Endothelial cell of umbilical vein (primary cell): ENCODE measurements around the gene SLFN5. TPM values are rescaled to one million over a fixed set of nuclear protein-coding genes. Genes with fewer than 3 reads are reported as not detected.

ENCODE experiments used
- BruUV-seq: library from RNA; stranded (reverse); fragments of 400-500 nt; replicated peaks from 2 replicates; lab custom pipeline; 2021; lab: Mats Ljungman, UMichigan
- CTCF ChIA-PET: fragments of 300-600, 350-600 bp; sonication (Branson Sonifier 250); formaldehyde crosslinking; loops from one replicate; lab custom pipeline; 2021; ENCODE audit warnings: antibody characterized with exemption, inconsistent platforms; lab: Charles Lee
- POLR2A ChIA-PET: fragments of 300-600, 350-600 bp; sonication (Branson Sonifier 250); formaldehyde crosslinking; loops from one replicate; lab custom pipeline; 2021; ENCODE audit warnings: antibody characterized with exemption, inconsistent platforms; lab: Charles Lee
- DNase-seq: peaks from one replicate; pipeline ENCODE4 v3.0.0-alpha.2; 2011; ENCODE audit warnings: low read depth, low spot score
- FAIRE-seq: peaks from 2 replicates; lab custom pipeline; 2011; peaks lifted over from hg19 to GRCh38; lab: Jason Lieb, UNC
- H2AFZ ChIP-seq: 2 replicates; pipeline ENCODE4 v1.6.0; 2012; ENCODE audit warnings: low read depth, low read length, control low read depth, inconsistent platforms
- H3K27ac ChIP-seq: 2 replicates; pipeline ENCODE4 v1.5.1; 2011; ENCODE audit warnings: low read depth, mild to moderate bottlenecking, control low read depth, low read length, moderate library complexity; ENCODE audit not compliant: insufficient read depth
- H3K27me3 ChIP-seq, 2 experiments: 2 replicates each; pipeline versions ENCODE4 v1.6.0 to v1.6.1; 2011; ENCODE audit warnings: low read length in 2 of 2, mixed read lengths in 1 of 2; ENCODE audit not compliant: control insufficient read depth in 2 of 2, insufficient read depth in 2 of 2
- H3K36me3 ChIP-seq, 2 experiments: 2 replicates in 1 of 2; 3 replicates in 1 of 2; pipeline ENCODE4 v1.5.1; 2011; ENCODE audit warnings: low read length in 2 of 2, mild to moderate bottlenecking in 1 of 2, moderate library complexity in 1 of 2; ENCODE audit not compliant: control insufficient read depth in 2 of 2, insufficient read depth in 2 of 2; ENCODE audit errors: extremely low read depth in 1 of 2
- H3K4me1 ChIP-seq: 3 replicates; pipeline ENCODE4 v1.5.1; 2011; ENCODE audit warnings: mild to moderate bottlenecking, low read length; ENCODE audit not compliant: control insufficient read depth, insufficient read depth; ENCODE audit errors: extremely low read depth
- H3K4me2 ChIP-seq: 2 replicates; pipeline ENCODE4 v1.6.1; 2011; ENCODE audit warnings: low read length, control low read depth, mixed read lengths; ENCODE audit not compliant: insufficient read depth
- H3K4me3 ChIP-seq, 3 experiments: fragments of 200-600 bp in 1 of 3; sonication (generic), shearing (Covaris generic) in 1 of 3; replicated peaks in 1 of 3; 2 replicates each; pipeline ENCODE4 v1.5.1; 2011 to 2016; ENCODE audit warnings: control low read depth in 3 of 3, low read length in 3 of 3, mild to moderate bottlenecking in 2 of 3, inconsistent platforms in 1 of 3, low read depth in 1 of 3, moderate library complexity in 1 of 3; ENCODE audit not compliant: insufficient read depth in 1 of 3
- H3K79me2 ChIP-seq: 2 replicates; pipeline ENCODE4 v1.6.0; 2012; ENCODE audit warnings: low read length, inconsistent platforms; ENCODE audit not compliant: control insufficient read depth, insufficient read depth
- H3K9ac ChIP-seq: replicated peaks from 2 replicates; pipeline ENCODE3; 2011; ENCODE audit warnings: low read length, control low read depth; ENCODE audit not compliant: insufficient read depth; ENCODE audit errors: extremely low read depth
- H3K9me1 ChIP-seq: replicated peaks from 3 replicates; pipeline ENCODE4 v1.6.0; 2011; ENCODE audit warnings: mild to moderate bottlenecking, low read length; ENCODE audit not compliant: control insufficient read depth, insufficient read depth; ENCODE audit errors: extremely low read depth
- H3K9me3 ChIP-seq: replicated peaks from 2 replicates; pipeline ENCODE4 v1.5.1; 2012; ENCODE audit warnings: low read length, inconsistent platforms; ENCODE audit not compliant: control insufficient read depth, insufficient read depth
- H4K20me1 ChIP-seq: replicated peaks from 2 replicates; pipeline ENCODE3; 2011; ENCODE audit warnings: mild to moderate bottlenecking, low read length; ENCODE audit not compliant: control insufficient read depth, insufficient read depth; ENCODE audit errors: extremely low read depth
- CTCF ChIP-seq, 2 donors: IDR thresholded peaks; 1 replicate in 1 of 2; 2 replicates in 1 of 2; pipeline ENCODE4 v1.5.1; 2011; ENCODE audit warnings: low read length in 2 of 2, mild to moderate bottlenecking in 2 of 2, moderate library complexity in 2 of 2, control low read depth in 1 of 2, inconsistent platforms in 1 of 2, low read depth in 1 of 2; ENCODE audit not compliant: insufficient read depth in 1 of 2; ENCODE audit errors: extremely low read depth in 1 of 2
- EZH2 ChIP-seq: IDR thresholded peaks from 2 replicates; pipeline ENCODE4 v1.6.1; 2012; ENCODE audit warnings: borderline replicate concordance, low read depth, mild to moderate bottlenecking, moderate library complexity, low read length, inconsistent platforms; ENCODE audit not compliant: severe bottlenecking
- FOS ChIP-seq: IDR thresholded peaks from 2 replicates; pipeline ENCODE4 v1.6.1; 2011; ENCODE audit warnings: mild to moderate bottlenecking, low read length, moderate library complexity, borderline replicate concordance; ENCODE audit not compliant: insufficient read depth
- GATA2 ChIP-seq: IDR thresholded peaks from 2 replicates; pipeline ENCODE4 v1.7.0; 2011; ENCODE audit warnings: low read depth, mild to moderate bottlenecking, moderate library complexity, mixed read lengths, low read length; ENCODE audit not compliant: insufficient read length, insufficient read depth
- JUN ChIP-seq: IDR thresholded peaks from 2 replicates; pipeline ENCODE4 v1.6.1; 2011; ENCODE audit warnings: borderline replicate concordance, low read depth; ENCODE audit not compliant: insufficient read length, insufficient read depth
- MAX ChIP-seq: IDR thresholded peaks from 2 replicates; pipeline ENCODE4 v1.6.1; 2011; ENCODE audit not compliant: insufficient read depth, insufficient read length
- MYC ChIP-seq: IDR thresholded peaks from one replicate; pipeline ENCODE4 v1.6.1; 2011; ENCODE audit warnings: mild to moderate bottlenecking, low read depth, low read length
- POLR2A ChIP-seq: IDR thresholded peaks from 2 replicates; pipeline ENCODE4 v1.6.1; 2012; ENCODE audit warnings: low read depth, mild to moderate bottlenecking, control low read depth, low read length
- POLR2AphosphoS5 ChIP-seq: IDR thresholded peaks from 2 replicates; pipeline ENCODE4 v1.6.1; 2012; ENCODE audit warnings: low read depth, mild to moderate bottlenecking, control low read depth, low read length, moderate library complexity; ENCODE audit not compliant: insufficient read depth
- dilution Hi-C: fragments of 300-500 bp; cut with MboI; formaldehyde crosslinking; loops from one replicate; pipeline ENCODE4 v1.15.0; 2019; ENCODE audit warnings: low sequenced_read_pairs; ENCODE audit not compliant: extremely low pct_ligation_motif_present
- intact Hi-C: fragments of 100-400 bp; cut with micrococcal nuclease; formaldehyde crosslinking; loops from one replicate; pipeline ENCODE4 v1.10.0; 2022
- polyA plus RNA-seq, 4 experiments: library from polyadenylated mRNA; depleted of rRNA in 3 of 4; stranded (reverse) in 3 of 4; unstranded in 1 of 4; fragments of >200 nt; gene quantifications; 2 replicates each; pipeline versions ENCODE4 v1.2.1 to v1.2.3, GENCODE V29; 2011 to 2012; ENCODE audit warnings: missing spikeins in 1 of 4
- total RNA-seq: library from RNA; stranded (reverse); gene quantifications from 2 replicates; pipeline ENCODE4 v1.2.3, GENCODE V29; 2021

SLFN5 gene
- total and polyA plus RNA-seq, 2 donors (not counting 3 experiments of a cell fraction or from before 2014, with no cell fraction given), result 4.5 to 24.2 TPM

GRCh38 chr17:35259001-35259400, 16.1 kb downstream of the SLFN5 start:
- FAIRE-seq, result no peak
- H3K9me3 ChIP-seq, result no peaks in the 10 kb centered on the region
- no peak for TF ChIP-seq MYC
- no peak for TF ChIP-seq FOS
- TF ChIP-seq MAX, result no peak
- no peak for TF ChIP-seq CTCF (IDR thresholded peaks at IDR 0.05; ENCODE audit: extremely low read depth in 1 of 2, insufficient read depth in 1 of 2, low read depth in 1 of 2, low read length in 2 of 2)
- no peak for TF ChIP-seq GATA2
- TF ChIP-seq POLR2AphosphoS5, result no peak
- TF ChIP-seq EZH2, result no peak
- no peak for TF ChIP-seq POLR2A
- TF ChIP-seq JUN, result no peak
- no peak overlapping the region for H2AFZ ChIP-seq
- dilution Hi-C loops, result no loop called here
- POLR2A ChIA-PET, result no interaction called here
- no TSS peak for BruUV-seq
- peaks cover 0 to 11% of the 10 kb centered on the region in 2 experiments for H3K36me3 ChIP-seq
- no peaks in the 10 kb centered on the region for H3K9me1 ChIP-seq
- no peaks in the 10 kb centered on the region for H4K20me1 ChIP-seq
- CTCF ChIA-PET, result no interaction called here
- DNase-seq, result no peak
- H3K27me3 ChIP-seq, result no peaks in the 10 kb centered on the region
- no peak overlapping the region for H3K9ac ChIP-seq
- intact Hi-C loops, result no loop called here
- H3K4me3 ChIP-seq, result no peak overlapping the region
- H3K4me1 ChIP-seq, result peaks cover 26% of the 10 kb centered on the region
- no peak overlapping the region for H3K4me2 ChIP-seq
- no peak overlapping the region for H3K27ac ChIP-seq
- no peaks in the 10 kb centered on the region for H3K79me2 ChIP-seq
